Esophagus muscularis mucosa (tissue), 4 donors: ENCODE data around the gene MTNR1B. TPM values are rescaled to one million over a fixed set of nuclear protein-coding genes. Genes with fewer than 3 reads are reported as not detected.

Source experiments
- DNase-seq: peaks from one replicate; pipeline ENCODE4 v3.0.0-alpha.2; 2017; ENCODE audit errors: extremely low spot score
- H3K27ac ChIP-seq, 4 donors: fragments of 200-600 bp; sonication (generic); replicated peaks in 1 of 4; 1 replicate in 3 of 4; 2 replicates in 1 of 4; pipeline ENCODE4 v1.5.1; 2016 to 2019; ENCODE audit warnings: mild to moderate bottlenecking in 1 of 4
- H3K27me3 ChIP-seq, 4 donors: fragments of 200-600 bp; sonication (generic); one replicate each; pipeline versions ENCODE4 v1.5.1 to v1.6.0; 2016 to 2019
- H3K36me3 ChIP-seq, 4 donors: fragments of 200-600 bp; sonication (generic); one replicate each; pipeline ENCODE4 v1.5.1; 2016 to 2019
- H3K4me1 ChIP-seq, 4 donors: fragments of 200-600 bp; sonication (generic); one replicate each; pipeline ENCODE4 v1.5.1; 2016 to 2019
- H3K4me3 ChIP-seq, 4 donors: fragments of 200-600 bp; sonication (generic); 1 replicate in 2 of 4; 2 replicates in 2 of 4; pipeline ENCODE4 v1.5.1; 2016 to 2019; ENCODE audit warnings: mild to moderate bottlenecking in 4 of 4, moderate library complexity in 1 of 4
- H3K9me3 ChIP-seq, 4 donors: fragments of 200-600 bp; sonication (generic); 1 replicate in 3 of 4; 2 replicates in 1 of 4; pipeline ENCODE4 v1.5.1; 2016 to 2019
- EP300 ChIP-seq: sonication (generic); formaldehyde crosslinking; IDR thresholded peaks from one replicate; pipeline ENCODE4 v1.6.1; 2017; ENCODE audit warnings: antibody characterized with exemption
- POLR2A ChIP-seq: fragments of 450-650 bp; IDR thresholded peaks from one replicate; pipeline ENCODE4 v1.6.1; 2017; ENCODE audit warnings: antibody characterized with exemption, moderate library complexity, mild to moderate bottlenecking, low read depth
- POLR2AphosphoS5 ChIP-seq, 2 donors: sonication (generic); formaldehyde crosslinking; IDR thresholded peaks; one replicate each; pipeline ENCODE4 v1.6.1; 2017; ENCODE audit warnings: antibody characterized with exemption in 2 of 2
- WGBS: methylation state at CpG from one replicate; pipeline ENCODE4 v1.1.5; 2018; 5-methylcytosine and 5-hydroxymethylcytosine counted together
- intact Hi-C: fragments of 100-400 bp; cut with DNase I; formaldehyde crosslinking; loops from one replicate; pipeline ENCODE4 v1.15.1; 2023
- total RNA-seq, 4 donors: library from RNA; depleted of rRNA; stranded (reverse); fragments of >200 nt; gene quantifications; one replicate each; pipeline versions ENCODE4 v1.1.0 to v1.2.1, GENCODE V29; 2016
- TF ChIP-seq, protein P1 (sequence below), 3 experiments: fragments of 200-600 bp in 2 of 3; fragments of 450-650 bp in 1 of 3; sonication (generic) in 2 of 3; IDR thresholded peaks; one replicate each; pipeline ENCODE4 v1.5.1; 2017 to 2019; ENCODE audit warnings: antibody characterized with exemption in 3 of 3, mild to moderate bottlenecking in 2 of 3, moderate library complexity in 1 of 3

The MTNR1B gene
- total RNA-seq, 4 donors from 2014 or later: not detected

DNA sequence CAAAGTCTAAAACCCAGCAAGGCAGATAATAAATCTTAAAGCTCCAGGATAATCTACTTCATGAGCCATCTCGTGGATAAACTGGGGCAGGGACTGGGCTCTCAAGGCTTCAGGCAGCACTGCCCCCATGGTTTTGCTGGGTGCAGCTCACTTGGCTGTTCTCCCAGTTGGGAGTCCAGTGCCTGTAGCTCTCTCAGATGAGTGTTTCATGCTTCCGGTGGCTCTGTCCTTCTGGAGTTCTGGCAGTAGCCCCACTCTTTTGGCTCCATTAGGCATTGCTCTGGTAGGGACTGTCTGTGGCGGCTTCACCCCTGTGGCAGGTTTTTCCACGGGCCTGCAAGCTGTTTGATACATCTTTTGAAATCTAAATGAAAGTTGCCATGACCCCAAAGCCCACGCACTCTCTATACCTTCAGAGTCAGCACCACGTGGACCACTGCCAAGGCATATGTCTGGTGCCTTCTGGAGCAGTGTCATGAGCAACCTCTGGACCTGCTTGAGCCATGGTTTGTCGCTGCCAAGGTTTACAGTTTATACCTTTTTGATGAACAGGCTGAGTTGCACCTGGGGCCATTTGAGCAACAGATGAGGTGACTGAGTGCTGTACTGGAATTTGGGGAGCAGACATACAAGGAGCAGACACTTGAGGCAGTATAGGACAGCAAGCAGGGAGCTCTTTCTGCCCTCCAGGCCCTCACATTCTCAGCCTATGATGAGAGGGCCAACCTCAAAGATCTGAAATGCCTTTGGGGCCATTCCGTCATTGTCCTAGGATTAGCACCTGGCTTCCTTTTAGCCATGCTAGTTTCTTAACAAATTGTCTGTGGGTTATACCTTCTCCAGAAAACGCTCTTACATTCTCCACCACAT, 48.6 kb downstream of the MTNR1B start:
- H3K27ac ChIP-seq: no peak overlapping the region
- no peak overlapping the region for H3K4me3 ChIP-seq
- H3K36me3 ChIP-seq: no peaks in the 10 kb centered on the region
- intact Hi-C loops: no loop called here
- H3K4me1 ChIP-seq: peaks cover 0 to 20% (median 13%) of the 10 kb centered on the region in 4 donors
- 80% methylated on average over 5 of the region's 9 CpGs for WGBS
- DNase-seq: no peak
- TF ChIP-seq POLR2AphosphoS5 (IDR thresholded peaks at IDR 0.05): no peak
- TF ChIP-seq POLR2A: no peak
- TF ChIP-seq EP300: no peak
- TF ChIP-seq, protein P1, sequence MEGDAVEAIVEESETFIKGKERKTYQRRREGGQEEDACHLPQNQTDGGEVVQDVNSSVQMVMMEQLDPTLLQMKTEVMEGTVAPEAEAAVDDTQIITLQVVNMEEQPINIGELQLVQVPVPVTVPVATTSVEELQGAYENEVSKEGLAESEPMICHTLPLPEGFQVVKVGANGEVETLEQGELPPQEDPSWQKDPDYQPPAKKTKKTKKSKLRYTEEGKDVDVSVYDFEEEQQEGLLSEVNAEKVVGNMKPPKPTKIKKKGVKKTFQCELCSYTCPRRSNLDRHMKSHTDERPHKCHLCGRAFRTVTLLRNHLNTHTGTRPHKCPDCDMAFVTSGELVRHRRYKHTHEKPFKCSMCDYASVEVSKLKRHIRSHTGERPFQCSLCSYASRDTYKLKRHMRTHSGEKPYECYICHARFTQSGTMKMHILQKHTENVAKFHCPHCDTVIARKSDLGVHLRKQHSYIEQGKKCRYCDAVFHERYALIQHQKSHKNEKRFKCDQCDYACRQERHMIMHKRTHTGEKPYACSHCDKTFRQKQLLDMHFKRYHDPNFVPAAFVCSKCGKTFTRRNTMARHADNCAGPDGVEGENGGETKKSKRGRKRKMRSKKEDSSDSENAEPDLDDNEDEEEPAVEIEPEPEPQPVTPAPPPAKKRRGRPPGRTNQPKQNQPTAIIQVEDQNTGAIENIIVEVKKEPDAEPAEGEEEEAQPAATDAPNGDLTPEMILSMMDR (IDR thresholded peaks at IDR 0.05): no peak
- H3K9me3 ChIP-seq: peaks cover 0 to 4% (median 0%) of the 10 kb centered on the region in 4 donors
- H3K27me3 ChIP-seq: no peaks in the 10 kb centered on the region

DNA sequence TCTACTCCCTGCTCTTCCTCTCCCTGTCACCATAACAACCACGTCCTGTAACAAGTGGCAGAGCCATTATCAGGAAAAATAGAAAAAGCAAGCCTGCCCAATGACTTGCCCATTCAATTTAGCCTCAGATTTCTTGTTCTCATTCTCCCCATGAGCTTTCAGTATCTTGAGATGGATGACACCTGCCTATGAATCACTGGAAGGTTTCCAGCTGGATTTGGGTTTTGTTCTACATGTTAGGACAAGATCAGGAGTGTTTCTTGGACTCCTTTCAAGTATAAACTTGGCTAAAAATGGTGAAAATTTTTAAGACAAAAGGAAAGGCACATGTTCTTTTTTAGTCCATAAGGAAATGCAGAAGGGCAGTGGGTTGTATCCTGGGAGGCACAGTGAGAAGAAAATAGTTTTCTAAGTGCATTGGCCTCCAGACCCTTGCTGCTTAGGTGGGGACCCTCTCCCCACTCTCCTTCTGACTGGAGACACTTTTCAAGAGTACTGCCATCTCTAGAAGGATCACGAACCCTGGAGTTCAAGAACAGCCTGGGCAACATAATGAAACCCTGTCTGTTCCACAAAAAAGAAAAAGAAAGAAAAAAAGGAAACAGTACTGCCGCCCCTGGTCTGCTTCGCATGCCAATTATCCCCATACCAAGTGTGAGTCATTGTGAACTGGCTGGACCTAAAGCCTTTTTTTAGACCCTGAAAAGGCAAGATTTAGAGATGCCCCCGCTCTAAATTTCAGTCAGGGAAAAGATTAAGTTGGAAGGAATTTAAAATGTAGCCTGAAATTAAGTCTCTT, 51.0 kb downstream of the MTNR1B start:
- Histone ChIP-seq H3K4me3 (no peak overlapping the region), H3K9me3 (peaks cover 0 to 4% (median 0%) of the 10 kb centered on the region in 4 donors), H3K27ac (peak overlapping the region in 1 of 4 donors; percentile 42), H3K27me3 (no peaks in the 10 kb centered on the region), H3K36me3 (no peaks in the 10 kb centered on the region), H3K4me1 (peaks cover 0 to 20% (median 13%) of the 10 kb centered on the region in 4 donors)
- DNase-seq: no peak
- intact Hi-C loops: no loop called here
- 27% methylated on average over 5 of the region's 5 CpGs for WGBS
- TF ChIP-seq, protein P1 (IDR thresholded peaks at IDR 0.05): no peak
- TF ChIP-seq POLR2AphosphoS5 (IDR thresholded peaks at IDR 0.05): no peak
- no peak for TF ChIP-seq POLR2A
- no peak for TF ChIP-seq EP300

DNA sequence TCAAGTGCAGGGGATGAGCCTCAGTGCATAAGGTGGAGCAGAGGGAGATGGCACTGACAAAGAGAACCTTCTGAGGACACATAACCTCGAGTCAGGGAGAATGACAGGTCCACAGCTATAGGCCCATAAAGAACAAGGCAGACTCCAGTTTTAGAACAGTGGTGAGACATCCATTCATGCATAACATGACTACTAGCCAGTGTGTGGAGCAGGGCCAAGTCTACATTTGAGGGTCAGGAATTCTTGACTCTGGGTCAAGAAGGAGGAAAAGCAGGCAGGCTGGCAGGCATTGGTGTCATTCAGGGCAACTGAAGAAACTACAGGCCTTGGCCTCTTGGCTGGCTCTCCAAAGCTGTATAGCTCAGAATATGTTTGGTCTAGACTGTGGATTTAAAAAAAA, 54.9 kb downstream of the MTNR1B start:
- H3K27ac ChIP-seq: no peak overlapping the region
- 78% methylated on average over 1 of the region's 1 CpG for WGBS
- intact Hi-C loops: no loop called here
- TF ChIP-seq POLR2AphosphoS5 (IDR thresholded peaks at IDR 0.05): no peak
- TF ChIP-seq EP300: no peak
- TF ChIP-seq POLR2A: no peak
- TF ChIP-seq, protein P1 (IDR thresholded peaks at IDR 0.05): no peak
- no peaks in the 10 kb centered on the region for H3K9me3 ChIP-seq
- DNase-seq: no peak
- H3K27me3 ChIP-seq: no peaks in the 10 kb centered on the region
- peaks cover 0 to 20% (median 13%) of the 10 kb centered on the region in 4 donors for H3K4me1 ChIP-seq
- no peak overlapping the region for H3K4me3 ChIP-seq
- H3K36me3 ChIP-seq: no peaks in the 10 kb centered on the region

DNA sequence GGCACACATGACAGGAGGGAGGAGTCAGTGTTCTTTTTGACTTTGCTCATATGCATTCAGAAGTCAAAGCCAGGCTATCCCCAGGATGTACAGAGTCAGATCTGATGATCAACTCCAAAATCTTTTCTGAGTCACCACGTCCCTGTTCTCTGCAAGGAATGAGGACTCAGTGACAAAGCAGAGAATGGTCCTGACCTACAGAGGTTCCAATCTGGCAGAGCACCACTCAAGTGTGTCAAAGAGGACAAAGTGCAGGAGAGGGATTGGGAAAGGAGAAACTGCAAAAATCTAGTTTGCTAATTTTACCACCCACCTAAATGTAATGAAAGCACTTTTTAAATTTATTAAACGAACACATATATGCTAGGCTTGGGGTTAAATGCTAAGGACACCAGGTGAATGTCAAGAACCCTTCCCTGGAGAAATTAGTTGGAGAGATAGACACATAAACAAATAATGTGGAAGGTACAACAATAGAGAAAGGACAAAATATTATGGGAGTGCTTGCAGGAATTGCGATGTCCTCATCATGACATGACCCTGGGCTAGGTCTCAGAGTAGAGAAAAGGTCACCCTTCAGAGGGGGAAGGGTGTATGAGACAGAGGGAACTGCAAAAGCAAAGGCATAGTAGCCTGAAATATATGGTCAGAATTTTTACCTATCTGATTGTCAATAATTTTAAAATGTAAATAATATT, 56.3 kb downstream of the MTNR1B start:
- WGBS: 85% methylated on average over 3 of the region's 3 CpGs
- H3K27me3 ChIP-seq: no peaks in the 10 kb centered on the region
- no peak for DNase-seq
- no peak for TF ChIP-seq EP300
- intact Hi-C loops: no loop called here
- no peaks in the 10 kb centered on the region for H3K36me3 ChIP-seq
- H3K4me3 ChIP-seq: no peak overlapping the region
- peaks cover 0 to 8% (median 6%) of the 10 kb centered on the region in 4 donors for H3K4me1 ChIP-seq
- H3K27ac ChIP-seq: no peak overlapping the region
- H3K9me3 ChIP-seq: no peaks in the 10 kb centered on the region
